ENCODE results near the gene HHATL. TPM values are rescaled to one million over a fixed set of nuclear protein-coding genes. Genes with fewer than 3 reads are reported as not detected.

The HHATL gene
- total RNA-seq, 4 donors from 2014 or later, result 0.34 to 6.1 (median 1.5) TPM; not detected in 1

GRCh38 chr3:42721690-42722089, 19.1 kb upstream of the HHATL start:
- intact Hi-C loops (cut with DNase I; ENCODE audit: low total_unique reads), result no loop called here
- DNase-seq (ENCODE audit: low spot score in 2 of 2), result no peak
- no peak overlapping the region for H3K4me3 ChIP-seq (ENCODE audit: low read depth, poor library complexity, severe bottlenecking)
- TF ChIP-seq CTCF (IDR thresholded peaks at IDR 0.05) (no peak), POLR2A (IDR thresholded peaks at IDR 0.05) (no peak)
- 27 to 29% methylated on average over 1 of the region's 1 CpG for WGBS, 2 donors

- WGBS, 2 donors, result 84 to 89% methylated on average over 4 of the region's 4 CpGs
- intact Hi-C loops (cut with DNase I; ENCODE audit: low total_unique reads), result no loop called here
- no peak for DNase-seq (ENCODE audit: low spot score in 2 of 2)
- TF ChIP-seq POLR2A (IDR thresholded peaks at IDR 0.05), result no peak
- TF ChIP-seq CTCF (IDR thresholded peaks at IDR 0.05), result no peak
- no peak overlapping the region for H3K4me3 ChIP-seq (ENCODE audit: low read depth, poor library complexity, severe bottlenecking)
Observed at GRCh38 chr3:42720126-42720525, 17.5 kb upstream of the HHATL start.

GRCh38 chr3:42719002-42719401, 16.4 kb upstream of the HHATL start:
- 41 to 51% methylated on average over 6 of the region's 6 CpGs for WGBS, 2 donors
- intact Hi-C loops (cut with DNase I; ENCODE audit: low total_unique reads), result no loop called here
- no peak for DNase-seq (ENCODE audit: low spot score in 2 of 2)
- TF ChIP-seq POLR2A (IDR thresholded peaks at IDR 0.05) (no peak), CTCF (IDR thresholded peaks at IDR 0.05) (no peak)
- no peak overlapping the region for H3K4me3 ChIP-seq (ENCODE audit: low read depth, poor library complexity, severe bottlenecking)

- no peak for DNase-seq (ENCODE audit: low spot score in 2 of 2)
- intact Hi-C loops (cut with DNase I; ENCODE audit: low total_unique reads), result no loop called here
- 86 to 87% methylated on average over 5 of the region's 5 CpGs for WGBS, 2 donors
- H3K4me3 ChIP-seq (ENCODE audit: low read depth, poor library complexity, severe bottlenecking), result no peak overlapping the region
- TF ChIP-seq POLR2A (IDR thresholded peaks at IDR 0.05), result no peak
- no peak for TF ChIP-seq CTCF (IDR thresholded peaks at IDR 0.05)
Observed at GRCh38 chr3:42718338-42718737, 15.7 kb upstream of the HHATL start.

GRCh38 chr3:42717306-42717705, 14.7 kb upstream of the HHATL start:
- no peak for DNase-seq (ENCODE audit: low spot score in 2 of 2)
- intact Hi-C loops (cut with DNase I; ENCODE audit: low total_unique reads), result no loop called here
- no peak overlapping the region for H3K4me3 ChIP-seq (ENCODE audit: low read depth, poor library complexity, severe bottlenecking)
- 88 to 89% methylated on average over 6 of the region's 6 CpGs for whole genome bisulfite sequencing, 2 donors
- no peak for TF ChIP-seq POLR2A (IDR thresholded peaks at IDR 0.05)
- no peak for TF ChIP-seq CTCF (IDR thresholded peaks at IDR 0.05)

GRCh38 chr3:42714171-42714852, 11.7 kb upstream of the HHATL start:
- no peak overlapping the region for H3K4me3 ChIP-seq (ENCODE audit: low read depth, poor library complexity, severe bottlenecking)
- 88 to 92% methylated on average over 4 of the region's 4 CpGs for WGBS, 2 donors
- intact Hi-C loops (cut with DNase I; ENCODE audit: low total_unique reads), result no loop called here
- TF ChIP-seq CTCF (IDR thresholded peaks at IDR 0.05) (no peak), POLR2A (IDR thresholded peaks at IDR 0.05) (no peak)
- DNase-seq (ENCODE audit: low spot score in 2 of 2), result no peak
